ENCODE measurements around the gene PRPF6.

The PRPF6 gene

GRCh38 chr20:63976980-63977738 is 3.8 kb upstream of the PRPF6 start:
- H3K4me3 ChIP-seq (ENCODE audit: low read depth, low read length): no peak overlapping the region
- no peak for TF ChIP-seq CTCF (IDR thresholded peaks at IDR 0.05; ENCODE audit: low read depth, low read length, missing control alignments)
- in situ Hi-C loops (cut with HindIII; ENCODE audit: low sequenced_read_pairs): no loop called here
- no peak for DNase-seq (ENCODE audit: low read depth)

- H3K4me3 ChIP-seq (ENCODE audit: low read depth, low read length): no peak overlapping the region
- in situ Hi-C loops (cut with HindIII; ENCODE audit: low sequenced_read_pairs): no loop called here
- no peak for TF ChIP-seq CTCF (IDR thresholded peaks at IDR 0.05; ENCODE audit: low read depth, low read length, missing control alignments)
- DNase-seq (ENCODE audit: low read depth): no peak
Observed at GRCh38 chr20:63977739-63978276, 3.1 kb upstream of the PRPF6 start.

- no peak for TF ChIP-seq CTCF (IDR thresholded peaks at IDR 0.05; ENCODE audit: low read depth, low read length, missing control alignments)
- H3K4me3 ChIP-seq (ENCODE audit: low read depth, low read length): peak overlapping the region; percentile 88
- in situ Hi-C loops (cut with HindIII; ENCODE audit: low sequenced_read_pairs): no loop called here
- no peak for DNase-seq (ENCODE audit: low read depth)
Observed at GRCh38 chr20:63978319-63979228, 2.4 kb upstream of the PRPF6 start.

- no peak for DNase-seq (ENCODE audit: low read depth)
- TF ChIP-seq CTCF (IDR thresholded peaks at IDR 0.05; ENCODE audit: low read depth, low read length, missing control alignments): no peak
- in situ Hi-C loops (cut with HindIII; ENCODE audit: low sequenced_read_pairs): no loop called here
- peak overlapping the region; percentile 88 for H3K4me3 ChIP-seq (ENCODE audit: low read depth, low read length)
Observed at GRCh38 chr20:63979229-63979556, 1.7 kb upstream of the PRPF6 start.

- H3K4me3 ChIP-seq (ENCODE audit: low read depth, low read length): peak within 1 kb of the TSS; percentile 88
- TF ChIP-seq CTCF (IDR thresholded peaks at IDR 0.05; ENCODE audit: low read depth, low read length, missing control alignments): no peak
- DNase-seq (ENCODE audit: low read depth): no peak
- in situ Hi-C loops (cut with HindIII; ENCODE audit: low sequenced_read_pairs): no loop called here
Observed at GRCh38 chr20:63979557-63980316, 1.2 kb upstream of the PRPF6 start, which contains the start of gene SAMD10. SAMD10 (minus strand) TSS chr20:63979642; CDS start chr20:63979467, 175 bp downstream.

- H3K4me3 ChIP-seq (ENCODE audit: low read depth, low read length): peak overlapping the region; percentile 88
- in situ Hi-C loops (cut with HindIII; ENCODE audit: low sequenced_read_pairs): no loop called here
- no peak for TF ChIP-seq CTCF (IDR thresholded peaks at IDR 0.05; ENCODE audit: low read depth, low read length, missing control alignments)
- DNase-seq (ENCODE audit: low read depth): no peak
Observed at GRCh38 chr20:63980317-63980805, 571 bp upstream of the PRPF6 start.
